SU-DHL-6 (cell line): ENCODE data around the gene LRRN3.

Experiments
- H2AFZ ChIP-seq: fragments of 200-600 bp; sonication (generic); 2 replicates; pipeline ENCODE4 v1.6.1; 2014; ENCODE audit warnings: low read depth, mild to moderate bottlenecking, moderate library complexity, mixed read lengths, antibody characterized with exemption, low read length; ENCODE audit not compliant: severe bottlenecking
- H3F3A ChIP-seq: fragments of 200-600 bp; shearing (Covaris generic); 2 replicates; pipeline ENCODE4 v1.6.0; 2016; ENCODE audit warnings: antibody characterized with exemption, mild to moderate bottlenecking; ENCODE audit not compliant: insufficient read depth
- H3K27ac ChIP-seq: fragments of 200-600 bp; sonication (generic); 2 replicates; pipeline ENCODE4 v1.5.1; 2016; ENCODE audit warnings: low read depth, mild to moderate bottlenecking, low read length, moderate library complexity, mixed read lengths
- H3K27me3 ChIP-seq: fragments of 200-600 bp; sonication (generic), shearing (Covaris generic); 2 replicates; pipeline ENCODE4 v1.6.0; 2014; ENCODE audit warnings: mild to moderate bottlenecking, low read length
- H3K36me3 ChIP-seq: fragments of 200-600 bp; sonication (generic); 2 replicates; pipeline ENCODE4 v1.6.1; 2014; ENCODE audit warnings: mild to moderate bottlenecking, low read length, mixed read lengths
- H3K4me2 ChIP-seq: fragments of 300-600, 200-600 bp; shearing (Covaris generic), sonication (generic); 2 replicates; pipeline ENCODE4 v1.6.0; 2014; ENCODE audit warnings: low read length, low read depth, mild to moderate bottlenecking; ENCODE audit not compliant: poor library complexity, severe bottlenecking
- H3K4me3 ChIP-seq: fragments of 200-600 bp; sonication (generic); 2 replicates; pipeline ENCODE4 v1.5.1; 2014; ENCODE audit warnings: antibody characterized with exemption, low read length, mild to moderate bottlenecking, mixed read lengths; ENCODE audit not compliant: insufficient read depth, poor library complexity, severe bottlenecking
- H3K79me2 ChIP-seq: fragments of 200-600 bp; sonication (generic); 2 replicates; pipeline ENCODE4 v1.6.1; 2014; ENCODE audit warnings: mild to moderate bottlenecking, low read length, moderate library complexity; ENCODE audit not compliant: insufficient read depth
- H3K9ac ChIP-seq: fragments of 200-600 bp; sonication (generic); 2 replicates; pipeline ENCODE4 v1.7.0; 2014; ENCODE audit warnings: mild to moderate bottlenecking, low read length
- H3K9me2 ChIP-seq: fragments of 200-600 bp; sonication (generic); replicated peaks from 2 replicates; pipeline ENCODE4 v1.6.1; 2014; ENCODE audit warnings: low read length; ENCODE audit not compliant: insufficient read depth
- H3K9me3 ChIP-seq: fragments of 200-600 bp; sonication (generic); 2 replicates; pipeline ENCODE4 v1.6.1; 2014; ENCODE audit warnings: low read length, mixed read lengths; ENCODE audit not compliant: insufficient read depth
- H4K20me1 ChIP-seq: fragments of 200-600 bp; sonication (generic); 2 replicates; pipeline ENCODE4 v1.6.1; 2014; ENCODE audit warnings: low read depth, mild to moderate bottlenecking, antibody characterized with exemption, low read length, moderate library complexity, mixed read lengths
- EZH2phosphoT487 ChIP-seq: fragments of 200-600 bp; sonication (generic), shearing (Covaris generic); conservative IDR thresholded peaks from 2 replicates; pipeline ENCODE4 v1.6.1; 2018; ENCODE audit warnings: mild to moderate bottlenecking, antibody characterized with exemption, low read length, moderate library complexity, mixed read lengths
- TF ChIP-seq, protein P1 (sequence below): fragments of 200-600 bp; sonication (generic); IDR thresholded peaks from one replicate; pipeline ENCODE4 v1.5.1; 2017; ENCODE audit warnings: antibody characterized with exemption, mild to moderate bottlenecking, low read length, moderate library complexity; ENCODE audit not compliant: insufficient read depth, poor library complexity, severe bottlenecking

Gene LRRN3

DNA sequence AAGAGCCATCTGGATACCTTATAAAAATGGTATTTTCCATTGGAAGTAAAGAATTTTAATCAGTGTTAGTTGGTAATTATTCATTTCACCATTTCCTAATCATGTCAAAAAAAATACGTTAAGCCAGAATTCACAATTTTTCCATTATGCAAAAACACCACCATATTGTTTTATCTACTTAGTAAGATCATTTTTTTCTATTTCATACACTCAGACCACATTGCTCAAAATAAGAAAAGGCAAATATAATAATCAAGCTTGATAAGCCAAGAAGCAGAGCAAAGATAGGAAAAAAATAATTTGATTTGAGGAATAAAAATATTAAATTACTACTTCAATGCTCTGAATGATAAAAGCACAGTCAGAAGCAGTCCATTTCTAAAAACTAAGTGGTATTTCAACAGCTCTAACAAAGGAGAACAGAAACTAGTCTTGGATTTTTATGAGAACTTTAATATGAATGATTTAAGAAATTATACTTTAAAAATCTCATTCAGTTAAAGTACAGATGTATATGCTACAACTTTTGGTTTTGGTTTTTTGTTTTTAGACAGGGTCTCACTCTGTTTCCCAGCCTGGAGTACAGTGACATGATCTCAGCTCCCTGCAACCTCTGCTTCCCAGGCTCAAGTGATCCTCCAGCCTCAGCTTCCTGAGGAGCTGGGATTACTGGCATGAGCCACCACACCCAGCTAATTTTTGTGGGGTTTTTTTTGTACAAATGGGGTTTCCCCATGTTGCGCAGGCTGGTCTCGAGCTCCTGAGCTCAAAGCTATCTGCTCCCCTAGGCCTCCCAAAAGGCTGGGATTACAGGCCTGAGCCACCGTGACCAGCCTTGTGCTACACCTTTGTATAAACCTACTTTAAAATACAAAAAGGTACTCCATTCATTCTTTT lies 46.6 kb downstream of the LRRN3 start:
- Histone ChIP-seq H3K4me3 (peak overlapping the region; percentile 1), H3K4me2 (peak overlapping the region; percentile 51), H3K9ac (peak overlapping the region; percentile 26), H3K79me2 (no peaks in the 10 kb centered on the region), H3K36me3 (no peaks in the 10 kb centered on the region), H3K9me3 (no peaks in the 10 kb centered on the region), H3F3A (peaks cover 18% of the 10 kb centered on the region), H2AFZ (peak overlapping the region; percentile 82), H4K20me1 (no peaks in the 10 kb centered on the region), H3K27ac (peak overlapping the region; percentile 70), H3K9me2 (no peaks in the 10 kb centered on the region), H3K27me3 (no peaks in the 10 kb centered on the region)
- TF ChIP-seq EZH2phosphoT487, result no peak
- TF ChIP-seq, protein P1, sequence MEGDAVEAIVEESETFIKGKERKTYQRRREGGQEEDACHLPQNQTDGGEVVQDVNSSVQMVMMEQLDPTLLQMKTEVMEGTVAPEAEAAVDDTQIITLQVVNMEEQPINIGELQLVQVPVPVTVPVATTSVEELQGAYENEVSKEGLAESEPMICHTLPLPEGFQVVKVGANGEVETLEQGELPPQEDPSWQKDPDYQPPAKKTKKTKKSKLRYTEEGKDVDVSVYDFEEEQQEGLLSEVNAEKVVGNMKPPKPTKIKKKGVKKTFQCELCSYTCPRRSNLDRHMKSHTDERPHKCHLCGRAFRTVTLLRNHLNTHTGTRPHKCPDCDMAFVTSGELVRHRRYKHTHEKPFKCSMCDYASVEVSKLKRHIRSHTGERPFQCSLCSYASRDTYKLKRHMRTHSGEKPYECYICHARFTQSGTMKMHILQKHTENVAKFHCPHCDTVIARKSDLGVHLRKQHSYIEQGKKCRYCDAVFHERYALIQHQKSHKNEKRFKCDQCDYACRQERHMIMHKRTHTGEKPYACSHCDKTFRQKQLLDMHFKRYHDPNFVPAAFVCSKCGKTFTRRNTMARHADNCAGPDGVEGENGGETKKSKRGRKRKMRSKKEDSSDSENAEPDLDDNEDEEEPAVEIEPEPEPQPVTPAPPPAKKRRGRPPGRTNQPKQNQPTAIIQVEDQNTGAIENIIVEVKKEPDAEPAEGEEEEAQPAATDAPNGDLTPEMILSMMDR, result no peak

DNA sequence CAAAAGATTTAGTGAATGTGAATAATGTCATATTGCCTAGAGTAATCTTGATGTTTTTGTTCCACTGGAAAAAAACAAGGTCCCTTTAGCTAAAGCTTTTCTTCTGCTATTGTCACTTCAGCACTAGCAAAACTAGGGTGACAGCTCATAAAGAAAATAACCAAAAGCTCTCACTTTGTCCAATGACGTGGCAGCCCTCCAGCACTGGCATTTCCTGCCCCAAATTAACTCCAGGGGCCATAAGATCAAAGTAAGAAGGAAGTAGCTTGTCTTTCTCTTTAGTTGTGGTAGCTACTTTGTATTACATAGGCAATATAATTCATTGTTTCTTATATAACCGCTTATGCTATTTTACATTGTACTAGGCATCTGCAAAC lies 47.3 kb downstream of the LRRN3 start:
- Histone ChIP-seq H3K4me2 (peak overlapping the region; percentile 51), H3K27me3 (no peaks in the 10 kb centered on the region), H3F3A (peaks cover 18% of the 10 kb centered on the region), H3K9me3 (no peaks in the 10 kb centered on the region), H3K27ac (peak overlapping the region; percentile 70), H3K9ac (peak overlapping the region; percentile 26), H3K36me3 (no peaks in the 10 kb centered on the region), H3K79me2 (no peaks in the 10 kb centered on the region), H2AFZ (peak overlapping the region; percentile 82), H3K9me2 (no peaks in the 10 kb centered on the region), H3K4me3 (peak overlapping the region; percentile 11), H4K20me1 (no peaks in the 10 kb centered on the region)
- TF ChIP-seq, protein P1, result no peak
- TF ChIP-seq EZH2phosphoT487, result no peak

DNA sequence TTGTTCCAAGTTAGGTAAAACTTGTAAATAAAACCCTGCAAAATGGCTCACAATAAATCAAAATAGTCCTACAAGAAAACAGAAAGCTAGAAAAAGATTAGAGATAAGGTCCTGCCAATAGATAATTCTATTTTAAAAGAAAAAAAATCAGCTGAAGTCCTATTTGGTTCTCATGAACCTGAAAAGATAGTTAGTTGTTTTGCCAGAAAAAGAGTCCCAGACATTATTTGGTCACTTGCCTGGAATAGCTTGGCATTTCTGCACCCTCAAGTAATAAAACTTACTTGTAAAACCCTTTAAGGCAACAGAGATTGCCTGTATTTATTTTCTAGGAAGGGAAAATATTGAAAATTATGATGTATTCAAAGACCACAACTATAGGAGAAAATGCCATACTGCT lies 47.7 kb downstream of the LRRN3 start:
- peak overlapping the region; percentile 11 for H3K4me3 ChIP-seq
- no peaks in the 10 kb centered on the region for H3K36me3 ChIP-seq
- H4K20me1 ChIP-seq, result no peaks in the 10 kb centered on the region
- peak overlapping the region; percentile 51 for H3K4me2 ChIP-seq
- peak overlapping the region; percentile 70 for H3K27ac ChIP-seq
- H3K9ac ChIP-seq, result peak overlapping the region; percentile 26
- H3K9me2 ChIP-seq, result no peaks in the 10 kb centered on the region
- no peaks in the 10 kb centered on the region for H3K27me3 ChIP-seq
- no peaks in the 10 kb centered on the region for H3K79me2 ChIP-seq
- H2AFZ ChIP-seq, result peak overlapping the region; percentile 82
- peaks cover 18% of the 10 kb centered on the region for H3F3A ChIP-seq
- no peaks in the 10 kb centered on the region for H3K9me3 ChIP-seq
- TF ChIP-seq, protein P1, result no peak
- TF ChIP-seq EZH2phosphoT487, result no peak
